K562 (cell line): Measurements from ENCODE around the gene NBEA. TPM values are rescaled to one million over a fixed set of nuclear protein-coding genes. Genes with fewer than 3 reads are reported as not detected.

Experiments
- ATAC-seq: fragments of 200-7000 bp; cut with Tn5 transposase; 3 replicates; pipeline ENCODE4 v1.9.1; 2020; ENCODE audit warnings: moderate library complexity
- BruUV-seq: library from RNA; stranded (reverse); fragments of 400-500 nt; replicated peaks from 2 replicates; lab custom pipeline; 2021; lab: Mats Ljungman, UMichigan
- CTCF ChIA-PET: fragments of 300-600 bp; formaldehyde crosslinking; extraction: SDS; loops from one replicate; lab custom pipeline; 2021; ENCODE audit warnings: low intra/inter-chr PET ratio; lab: Yijun Ruan, JAX
- POLR2A ChIA-PET: fragments of 300-600, 350-650 bp; sonication (Branson Sonifier 250); formaldehyde crosslinking; extraction: SDS; loops from one replicate; lab custom pipeline; 2021; ENCODE audit warnings: antibody characterized with exemption, inconsistent platforms; lab: Yijun Ruan, JAX
- DNase-seq, 4 experiments: peaks; one replicate each; pipeline versions ENCODE4 v3.0.0 to v3.0.0-alpha.2; 2011 to 2018; ENCODE audit warnings: low spot score in 3 of 4, mixed read lengths in 3 of 4; ENCODE audit errors: extremely low read depth in 1 of 4
- FAIRE-seq: peaks from 2 replicates; lab custom pipeline; 2011; peaks lifted over from hg19 to GRCh38; lab: Jason Lieb, UNC
- H2AFZ ChIP-seq: 2 replicates; pipeline ENCODE4 v1.6.0; 2011; ENCODE audit warnings: low read depth, low read length, control low read depth, inconsistent platforms
- H3K27ac ChIP-seq: fragments of 200-600 bp; 3 replicates; pipeline ENCODE4 v1.8.0; 2011; ENCODE audit warnings: low read depth, mild to moderate bottlenecking, control low read depth, inconsistent platforms, low read length, moderate library complexity, mixed read lengths; ENCODE audit errors: extremely low read depth
- H3K27me3 ChIP-seq, 2 experiments: fragments of 300-600 bp in 1 of 2; 2 replicates in 1 of 2; 3 replicates in 1 of 2; pipeline versions ENCODE4 v1.6.0 to v1.8.0; 2011; ENCODE audit warnings: inconsistent platforms in 2 of 2, low read length in 2 of 2, mild to moderate bottlenecking in 1 of 2, mixed read lengths in 1 of 2, moderate library complexity in 1 of 2; ENCODE audit not compliant: control insufficient read depth in 2 of 2, insufficient read depth in 2 of 2
- H3K36me3 ChIP-seq: fragments of 300-600 bp; 3 replicates; pipeline ENCODE4 v1.8.0; 2011; ENCODE audit warnings: mild to moderate bottlenecking, low read length, inconsistent platforms; ENCODE audit not compliant: control insufficient read depth, insufficient read depth
- H3K4me1 ChIP-seq, 2 experiments: fragments of 200-600 bp in 1 of 2; replicated peaks in 1 of 2; 2 replicates in 1 of 2; 3 replicates in 1 of 2; pipeline versions ENCODE4 v1.5.1 to v1.8.0; 2011; ENCODE audit warnings: inconsistent platforms in 2 of 2, low read length in 2 of 2, mild to moderate bottlenecking in 1 of 2, mixed read lengths in 1 of 2, moderate library complexity in 1 of 2; ENCODE audit not compliant: control insufficient read depth in 2 of 2, insufficient read depth in 2 of 2
- H3K4me2 ChIP-seq: 2 replicates; pipeline ENCODE4 v1.6.1; 2011; ENCODE audit warnings: low read length, control low read depth, inconsistent platforms, mixed read lengths; ENCODE audit not compliant: insufficient read depth
- H3K4me3 ChIP-seq: fragments of 200-600 bp; sonication (generic), shearing (Covaris generic); 2 replicates; pipeline ENCODE4 v1.5.1; 2016; ENCODE audit warnings: control low read depth, inconsistent platforms
- H3K79me2 ChIP-seq: fragments of 200-600 bp; 3 replicates; pipeline ENCODE4 v1.8.0; 2011; ENCODE audit warnings: low read length, inconsistent platforms; ENCODE audit not compliant: control insufficient read depth, insufficient read depth
- H3K9ac ChIP-seq, 2 experiments: 2 replicates each; pipeline versions ENCODE4 v1.6.0 to v1.6.1; 2011; ENCODE audit warnings: low read depth in 2 of 2, low read length in 2 of 2, control low read depth in 1 of 2, inconsistent platforms in 1 of 2, mild to moderate bottlenecking in 1 of 2, mixed read lengths in 1 of 2; ENCODE audit not compliant: insufficient read depth in 1 of 2
- H3K9me1 ChIP-seq: one replicate; pipeline ENCODE4 v1.6.0; 2011; ENCODE audit warnings: inconsistent platforms, mild to moderate bottlenecking, low read length, moderate library complexity; ENCODE audit not compliant: control insufficient read depth, insufficient read depth
- H3K9me3 ChIP-seq: replicated peaks from 2 replicates; pipeline ENCODE4 v1.5.1; 2011; ENCODE audit warnings: low read depth, low read length, inconsistent platforms; ENCODE audit not compliant: control insufficient read depth, insufficient read depth
- H4K20me1 ChIP-seq: replicated peaks from 2 replicates; pipeline ENCODE4 v1.6.1; 2011; ENCODE audit warnings: low read length, inconsistent platforms, mixed read lengths; ENCODE audit not compliant: control insufficient read depth, insufficient read depth
- CREBBP ChIP-seq: IDR thresholded peaks from one replicate; pipeline ENCODE4 v1.6.1; 2012; ENCODE audit warnings: low read depth, mild to moderate bottlenecking, control low read depth, inconsistent platforms, low read length
- NCOA1 ChIP-seq: fragments of 450-650 bp; IDR thresholded peaks from 2 replicates; pipeline ENCODE4 v1.6.1; 2016; ENCODE audit warnings: low read depth
- POLR2B ChIP-seq: fragments of 450-650 bp; IDR thresholded peaks from 2 replicates; pipeline ENCODE4 v1.6.1; 2018; ENCODE audit warnings: low read depth; ENCODE audit not compliant: partially characterized antibody
- RBM39 ChIP-seq: fragments of 200-400 bp; formaldehyde crosslinking; optimal IDR thresholded peaks from 2 replicates; pipeline ENCODE3; 2018; ENCODE audit warnings: low read depth, low read length
- RNF2 ChIP-seq: sonication (generic); IDR thresholded peaks from 2 replicates; pipeline ENCODE4 v1.6.1; 2016
- SP2 ChIP-seq: IDR thresholded peaks from 2 replicates; pipeline ENCODE4 v1.6.1; 2011; ENCODE audit warnings: mild to moderate bottlenecking, low read depth, low read length, moderate library complexity; ENCODE audit not compliant: poor library complexity, severe bottlenecking; ENCODE audit errors: extremely low read depth
- TGIF2 ChIP-seq: sonication (generic); formaldehyde crosslinking; IDR thresholded peaks from 2 replicates; pipeline ENCODE4 v1.8.1; 2022; ENCODE audit warnings: mild to moderate bottlenecking, missing genetic modification reagents, moderate library complexity
- ZNF347 ChIP-seq: fragments of 450-650 bp; formaldehyde crosslinking; IDR thresholded peaks from 2 replicates; pipeline ENCODE4 v1.4.0; 2020; ENCODE audit warnings: low read depth, mild to moderate bottlenecking, moderate library complexity
- ZNF696 ChIP-seq: fragments of 250-450 bp; sonication (Bioruptor Pico); conservative IDR thresholded peaks from 2 replicates; pipeline ENCODE4 v1.4.0; 2020; ENCODE audit warnings: mild to moderate bottlenecking, moderate library complexity
- WGBS: fragments of 100-300 bp; shearing (Covaris generic); methylation state at CpG from one replicate; pipeline ENCODE4 v1.1.6; 2016; ENCODE audit warnings: low coverage, mixed read lengths; ENCODE audit not compliant: insufficient coverage; ENCODE audit errors: missing lambda C conversion rate; 5-methylcytosine and 5-hydroxymethylcytosine counted together
- in situ Hi-C: fragments of 300-500 bp; cut with MboI; formaldehyde crosslinking; loops from 4 replicates; pipeline ENCODE4 v1.15.0; 2018; ENCODE audit warnings: inconsistent platforms, mixed read lengths
- intact Hi-C: fragments of 100-400 bp; cut with micrococcal nuclease; formaldehyde crosslinking; loops from 2 replicates; pipeline ENCODE4 v1.14.2; 2022
- polyA plus RNA-seq, 8 experiments: library from polyadenylated mRNA; depleted of rRNA in 4 of 8; stranded (reverse) in 5 of 8; unstranded in 3 of 8; fragments of >200 nt; fragmentation: Nextera tagmentation in 2 of 8; fragmentation: Illumina TruSeq in 1 of 8; extraction: Ambion mirVana in 2 of 8; extraction: Trizol in 1 of 8; gene quantifications; 2 replicates each; pipeline versions ENCODE4 v1.2.1 to v1.2.3, GENCODE V29; 2011 to 2014; ENCODE audit warnings: inconsistent platforms in 1 of 8, missing spikeins in 1 of 8
- total RNA-seq, 7 experiments: library from RNA; depleted of rRNA in 6 of 7; stranded (reverse); fragments of >200 nt in 6 of 7; fragmentation: Illumina TruSeq in 2 of 7; extraction: Trizol in 2 of 7; gene quantifications; 2 replicates each; pipeline versions ENCODE4 v1.2.1 to v1.2.3, GENCODE V29; 2011 to 2021; ENCODE audit warnings: low replicate concordance in 1 of 7
- TF ChIP-seq, protein P1 (sequence below): fragments of 250-450 bp; sonication (Bioruptor Pico); IDR thresholded peaks from 2 replicates; pipeline ENCODE4 v1.4.0; 2020

The NBEA gene
- total and polyA plus RNA-seq, 9 of the 15 experiments (the other 6 are each of a cell fraction or from before 2014, with no cell fraction given): 0.03 to 0.94 (median 0.05) TPM; not detected in 2

DNA sequence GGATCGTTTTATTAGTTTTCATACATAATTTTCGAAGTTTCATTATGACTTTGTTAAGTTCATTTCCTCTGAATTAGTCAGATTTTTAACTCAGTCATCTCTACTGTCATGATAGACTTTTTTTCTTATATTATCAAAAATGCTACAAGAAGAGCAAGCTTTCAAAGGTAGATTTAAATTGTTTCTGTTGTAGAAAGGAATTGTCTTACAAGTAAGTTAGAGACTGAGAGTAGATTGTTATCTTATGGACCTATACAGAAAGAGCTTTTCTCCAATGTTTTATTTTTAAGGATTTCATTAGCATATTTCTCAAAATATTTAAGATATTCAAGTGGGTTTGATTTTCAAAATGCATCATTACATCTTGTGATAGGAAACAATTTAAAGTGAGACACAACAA lies 531.7 kb downstream of the NBEA start:
- Histone ChIP-seq H2AFZ (no peak overlapping the region), H3K4me2 (no peak overlapping the region), H3K4me1 (no peaks in the 10 kb centered on the region), H3K9ac (no peak overlapping the region), H3K27ac (no peak overlapping the region), H3K9me3 (no peaks in the 10 kb centered on the region), H3K27me3 (peaks cover 0 to 8% of the 10 kb centered on the region in 2 experiments; a peak in 2 of 5 replicates), H3K9me1 (no peaks in the 10 kb centered on the region), H3K36me3 (no peaks in the 10 kb centered on the region), H4K20me1 (no peaks in the 10 kb centered on the region), H3K79me2 (no peaks in the 10 kb centered on the region), H3K4me3 (no peak overlapping the region)
- 0% methylated on average over 2 of the region's 2 CpGs for WGBS
- no peak for DNase-seq
- ChIA-PET CTCF (no interaction called here), POLR2A (no interaction called here)
- no peak for ATAC-seq
- no peak for TF ChIP-seq RBM39
- no peak for TF ChIP-seq CREBBP
- TF ChIP-seq ZNF347 (CRISPR knock-in tag): no peak
- no peak for TF ChIP-seq SP2
- no peak for TF ChIP-seq TGIF2
- no peak for TF ChIP-seq NCOA1
- TF ChIP-seq, protein P1, sequence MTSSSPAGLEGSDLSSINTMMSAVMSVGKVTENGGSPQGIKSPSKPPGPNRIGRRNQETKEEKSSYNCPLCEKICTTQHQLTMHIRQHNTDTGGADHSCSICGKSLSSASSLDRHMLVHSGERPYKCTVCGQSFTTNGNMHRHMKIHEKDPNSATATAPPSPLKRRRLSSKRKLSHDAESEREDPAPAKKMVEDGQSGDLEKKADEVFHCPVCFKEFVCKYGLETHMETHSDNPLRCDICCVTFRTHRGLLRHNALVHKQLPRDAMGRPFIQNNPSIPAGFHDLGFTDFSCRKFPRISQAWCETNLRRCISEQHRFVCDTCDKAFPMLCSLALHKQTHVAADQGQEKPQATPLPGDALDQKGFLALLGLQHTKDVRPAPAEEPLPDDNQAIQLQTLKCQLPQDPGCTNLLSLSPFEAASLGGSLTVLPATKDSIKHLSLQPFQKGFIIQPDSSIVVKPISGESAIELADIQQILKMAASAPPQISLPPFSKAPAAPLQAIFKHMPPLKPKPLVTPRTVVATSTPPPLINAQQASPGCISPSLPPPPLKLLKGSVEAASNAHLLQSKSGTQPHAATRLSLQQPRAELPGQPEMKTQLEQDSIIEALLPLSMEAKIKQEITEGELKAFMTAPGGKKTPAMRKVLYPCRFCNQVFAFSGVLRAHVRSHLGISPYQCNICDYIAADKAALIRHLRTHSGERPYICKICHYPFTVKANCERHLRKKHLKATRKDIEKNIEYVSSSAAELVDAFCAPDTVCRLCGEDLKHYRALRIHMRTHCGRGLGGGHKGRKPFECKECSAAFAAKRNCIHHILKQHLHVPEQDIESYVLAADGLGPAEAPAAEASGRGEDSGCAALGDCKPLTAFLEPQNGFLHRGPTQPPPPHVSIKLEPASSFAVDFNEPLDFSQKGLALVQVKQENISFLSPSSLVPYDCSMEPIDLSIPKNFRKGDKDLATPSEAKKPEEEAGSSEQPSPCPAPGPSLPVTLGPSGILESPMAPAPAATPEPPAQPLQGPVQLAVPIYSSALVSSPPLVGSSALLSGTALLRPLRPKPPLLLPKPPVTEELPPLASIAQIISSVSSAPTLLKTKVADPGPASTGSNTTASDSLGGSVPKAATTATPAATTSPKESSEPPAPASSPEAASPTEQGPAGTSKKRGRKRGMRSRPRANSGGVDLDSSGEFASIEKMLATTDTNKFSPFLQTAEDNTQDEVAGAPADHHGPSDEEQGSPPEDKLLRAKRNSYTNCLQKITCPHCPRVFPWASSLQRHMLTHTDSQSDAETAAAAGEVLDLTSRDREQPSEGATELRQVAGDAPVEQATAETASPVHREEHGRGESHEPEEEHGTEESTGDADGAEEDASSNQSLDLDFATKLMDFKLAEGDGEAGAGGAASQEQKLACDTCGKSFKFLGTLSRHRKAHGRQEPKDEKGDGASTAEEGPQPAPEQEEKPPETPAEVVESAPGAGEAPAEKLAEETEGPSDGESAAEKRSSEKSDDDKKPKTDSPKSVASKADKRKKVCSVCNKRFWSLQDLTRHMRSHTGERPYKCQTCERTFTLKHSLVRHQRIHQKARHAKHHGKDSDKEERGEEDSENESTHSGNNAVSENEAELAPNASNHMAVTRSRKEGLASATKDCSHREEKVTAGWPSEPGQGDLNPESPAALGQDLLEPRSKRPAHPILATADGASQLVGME (CRISPR knock-in tag): no peak
- TF ChIP-seq POLR2B: no peak
- TF ChIP-seq RNF2: no peak
- no peak for TF ChIP-seq ZNF696 (CRISPR knock-in tag)
- BruUV-seq: no TSS peak
- intact Hi-C loops (no loop called here), in situ Hi-C loops (no loop called here)
- FAIRE-seq: no peak
